HepG2 (cell line): ENCODE results near the gene LRRC42. TPM values are rescaled to one million over a fixed set of nuclear protein-coding genes. Genes with fewer than 3 reads are reported as not detected.
A peak's percentile ranks its signal among the peaks of the same experiment; 100 is the strongest.

Experiments used
- ASH2L ChIP-seq: fragments of 300-600, 200-600 bp; sonication (generic); IDR thresholded peaks from 2 replicates; pipeline ENCODE4 v1.7.0; 2017; ENCODE audit warnings: low read depth, mild to moderate bottlenecking, moderate library complexity, mixed read lengths, low read length; ENCODE audit not compliant: insufficient read length
- BATF2 ChIP-seq: sonication (generic); formaldehyde crosslinking; IDR thresholded peaks from 2 replicates; pipeline ENCODE4 v1.8.0; 2022; ENCODE audit warnings: mild to moderate bottlenecking, missing genetic modification reagents, moderate library complexity
- CEBPG ChIP-seq: IDR thresholded peaks from 2 replicates; pipeline ENCODE4 v1.6.1; 2016
- CEBPZ ChIP-seq: IDR thresholded peaks from 2 replicates; pipeline ENCODE4 v1.6.1; 2012; ENCODE audit warnings: low read length, improper control_type of control experiment
- NFKBIZ ChIP-seq: IDR thresholded peaks from 2 replicates; pipeline ENCODE4 v1.6.1; 2018; ENCODE audit warnings: missing genetic modification reagents, missing compliant biosample characterization
- RBM22 ChIP-seq: fragments of 200-400 bp; formaldehyde crosslinking; optimal IDR thresholded peaks from 2 replicates; pipeline ENCODE3; 2017; ENCODE audit warnings: mild to moderate bottlenecking, low read length, moderate library complexity
- RXRA ChIP-seq: sonication (generic); formaldehyde crosslinking; IDR thresholded peaks from 2 replicates; pipeline ENCODE4 v1.5.1; 2020; ENCODE audit warnings: missing genetic modification reagents
- SALL1 ChIP-seq: sonication (generic); formaldehyde crosslinking; IDR thresholded peaks from 2 replicates; pipeline ENCODE4 v1.8.0; 2022; ENCODE audit warnings: mild to moderate bottlenecking, missing genetic modification reagents
- SOX5 ChIP-seq: IDR thresholded peaks from 2 replicates; pipeline ENCODE4 v1.6.1; 2016; ENCODE audit warnings: borderline replicate concordance
- TARDBP ChIP-seq: sonication (generic); formaldehyde crosslinking; IDR thresholded peaks from 2 replicates; pipeline ENCODE4 v1.8.0; 2022; ENCODE audit warnings: mild to moderate bottlenecking, missing genetic modification reagents
- ZNF460 ChIP-seq: sonication (generic); formaldehyde crosslinking; IDR thresholded peaks from 2 replicates; pipeline ENCODE4 v1.5.1; 2020; ENCODE audit warnings: missing genetic modification reagents, mild to moderate bottlenecking, borderline replicate concordance
- polyA plus RNA-seq, 8 experiments: library from polyadenylated mRNA; depleted of rRNA in 3 of 8; stranded (reverse) in 7 of 8; unstranded in 1 of 8; fragments of >200 nt; fragmentation: Illumina TruSeq in 4 of 8; extraction: Trizol in 4 of 8; gene quantifications; 2 replicates each; pipeline versions ENCODE4 v1.2.1 to v1.2.3, GENCODE V29; 2011 to 2016; ENCODE audit warnings: low read depth in 4 of 8, missing spikeins in 1 of 8, mixed read lengths in 1 of 8; ENCODE audit not compliant: insufficient read depth in 1 of 8
- total RNA-seq, 5 experiments: library from RNA; depleted of rRNA; stranded (reverse); fragments of >200 nt; fragmentation: Illumina TruSeq; extraction: Trizol; gene quantifications; 2 replicates each; pipeline ENCODE4 v1.2.3, GENCODE V29; 2016; ENCODE audit warnings: low read depth in 1 of 5
- TF ChIP-seq, protein P1 (sequence below): sonication (generic); formaldehyde crosslinking; IDR thresholded peaks from 2 replicates; pipeline ENCODE4 v1.5.0; 2020; ENCODE audit warnings: mild to moderate bottlenecking, missing genetic modification reagents
- TF ChIP-seq, protein P2 (sequence below): sonication (generic); formaldehyde crosslinking; IDR thresholded peaks from 2 replicates; pipeline ENCODE4 v1.8.0; 2022; ENCODE audit warnings: missing genetic modification reagents, low read depth, mild to moderate bottlenecking, borderline replicate concordance
- TF ChIP-seq, protein P3 (sequence below): IDR thresholded peaks from 2 replicates; pipeline ENCODE4 v1.6.1; 2016; ENCODE audit warnings: control low read depth
- TF ChIP-seq, protein P4 (sequence below): IDR thresholded peaks from 2 replicates; pipeline ENCODE4 v1.6.1; 2016; ENCODE audit warnings: mild to moderate bottlenecking

The LRRC42 gene
- total and polyA plus RNA-seq, 2 of the 13 experiments (the other 11 are each of a cell fraction or from before 2014, with no cell fraction given) = 30.6 to 43.6 TPM

DNA sequence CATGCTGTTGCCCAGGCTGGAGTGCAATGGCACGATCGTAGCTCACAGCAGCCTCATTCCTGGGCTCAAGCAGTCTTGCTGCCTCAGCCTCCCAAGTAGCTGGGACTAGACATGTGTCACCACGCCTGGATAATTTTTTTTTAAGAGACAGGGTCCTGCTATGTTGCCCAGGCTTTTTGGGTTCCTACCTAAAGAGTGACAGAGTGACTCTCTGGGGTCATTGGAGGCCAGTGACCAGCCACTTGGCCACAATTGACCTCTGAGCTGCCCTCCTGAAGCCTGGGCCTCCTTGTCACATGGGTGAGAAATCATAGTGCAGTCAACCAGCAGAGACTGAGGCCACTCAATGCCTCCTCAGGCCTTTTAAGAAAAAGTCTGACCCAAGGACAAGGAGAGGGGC lies 46.4 kb upstream of the LRRC42 start (continued):
- TF ChIP-seq, protein P1, sequence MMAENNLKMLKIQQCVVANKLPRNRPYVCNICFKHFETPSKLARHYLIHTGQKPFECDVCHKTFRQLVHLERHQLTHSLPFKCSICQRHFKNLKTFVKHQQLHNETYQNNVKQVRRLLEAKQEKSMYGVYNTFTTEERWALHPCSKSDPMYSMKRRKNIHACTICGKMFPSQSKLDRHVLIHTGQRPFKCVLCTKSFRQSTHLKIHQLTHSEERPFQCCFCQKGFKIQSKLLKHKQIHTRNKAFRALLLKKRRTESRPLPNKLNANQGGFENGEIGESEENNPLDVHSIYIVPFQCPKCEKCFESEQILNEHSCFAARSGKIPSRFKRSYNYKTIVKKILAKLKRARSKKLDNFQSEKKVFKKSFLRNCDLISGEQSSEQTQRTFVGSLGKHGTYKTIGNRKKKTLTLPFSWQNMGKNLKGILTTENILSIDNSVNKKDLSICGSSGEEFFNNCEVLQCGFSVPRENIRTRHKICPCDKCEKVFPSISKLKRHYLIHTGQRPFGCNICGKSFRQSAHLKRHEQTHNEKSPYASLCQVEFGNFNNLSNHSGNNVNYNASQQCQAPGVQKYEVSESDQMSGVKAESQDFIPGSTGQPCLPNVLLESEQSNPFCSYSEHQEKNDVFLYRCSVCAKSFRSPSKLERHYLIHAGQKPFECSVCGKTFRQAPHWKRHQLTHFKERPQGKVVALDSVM (CRISPR knock-in tag) = 0 out of 2 replicates have a peak, but pooled peaks have one; percentile 10
- TF ChIP-seq CEBPG (CRISPR knock-in tag) (no peak), ZNF460 (CRISPR knock-in tag) (no peak), TARDBP (CRISPR knock-in tag) (0 out of 2 replicates have a peak, but pooled peaks have one; percentile 12), CEBPZ (no peak), NFKBIZ (CRISPR knock-in tag) (no peak), SOX5 (CRISPR knock-in tag) (no peak), RBM22 (no peak), SALL1 (CRISPR knock-in tag) (0 out of 2 replicates have a peak, but pooled peaks have one; percentile 10), ASH2L (peak; percentile 7), BATF2 (CRISPR knock-in tag) (no peak), RXRA (CRISPR knock-in tag) (peak; percentile 53)
- TF ChIP-seq, protein P2, sequence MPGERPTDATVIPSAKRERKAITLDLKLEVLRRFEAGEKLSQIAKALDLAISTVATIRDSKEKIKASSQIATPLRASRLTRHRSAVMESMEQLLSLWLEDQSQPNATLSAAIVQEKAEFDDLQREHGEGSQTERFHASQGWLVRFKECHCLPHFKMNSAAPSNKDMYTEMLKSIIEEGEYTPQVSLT (CRISPR knock-in tag) = no peak
- TF ChIP-seq, protein P3, sequence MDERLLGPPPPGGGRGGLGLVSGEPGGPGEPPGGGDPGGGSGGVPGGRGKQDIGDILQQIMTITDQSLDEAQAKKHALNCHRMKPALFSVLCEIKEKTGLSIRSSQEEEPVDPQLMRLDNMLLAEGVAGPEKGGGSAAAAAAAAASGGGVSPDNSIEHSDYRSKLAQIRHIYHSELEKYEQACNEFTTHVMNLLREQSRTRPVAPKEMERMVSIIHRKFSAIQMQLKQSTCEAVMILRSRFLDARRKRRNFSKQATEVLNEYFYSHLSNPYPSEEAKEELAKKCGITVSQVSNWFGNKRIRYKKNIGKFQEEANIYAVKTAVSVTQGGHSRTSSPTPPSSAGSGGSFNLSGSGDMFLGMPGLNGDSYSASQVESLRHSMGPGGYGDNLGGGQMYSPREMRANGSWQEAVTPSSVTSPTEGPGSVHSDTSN (CRISPR knock-in tag) = no peak
- TF ChIP-seq, protein P4, sequence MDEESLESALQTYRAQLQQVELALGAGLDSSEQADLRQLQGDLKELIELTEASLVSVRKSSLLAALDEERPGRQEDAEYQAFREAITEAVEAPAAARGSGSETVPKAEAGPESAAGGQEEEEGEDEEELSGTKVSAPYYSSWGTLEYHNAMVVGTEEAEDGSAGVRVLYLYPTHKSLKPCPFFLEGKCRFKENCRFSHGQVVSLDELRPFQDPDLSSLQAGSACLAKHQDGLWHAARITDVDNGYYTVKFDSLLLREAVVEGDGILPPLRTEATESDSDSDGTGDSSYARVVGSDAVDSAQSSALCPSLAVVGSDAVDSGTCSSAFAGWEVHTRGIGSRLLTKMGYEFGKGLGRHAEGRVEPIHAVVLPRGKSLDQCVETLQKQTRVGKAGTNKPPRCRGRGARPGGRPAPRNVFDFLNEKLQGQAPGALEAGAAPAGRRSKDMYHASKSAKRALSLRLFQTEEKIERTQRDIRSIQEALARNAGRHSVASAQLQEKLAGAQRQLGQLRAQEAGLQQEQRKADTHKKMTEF = 0 out of 2 replicates have a peak, but pooled peaks have one; percentile 8
